Lower leg skin (tissue), 4 donors: ENCODE measurements around the gene THY1. TPM values are rescaled to one million over a fixed set of nuclear protein-coding genes. Genes with fewer than 3 reads are reported as not detected.

Experiments used
- DNase-seq, 2 donors: peaks; one replicate each; pipeline ENCODE4 v3.0.0-alpha.2; 2019; ENCODE audit warnings: low spot score in 2 of 2
- H3K4me3 ChIP-seq: fragments of 200-600 bp; sonication (generic); 2 replicates; pipeline ENCODE4 v1.5.1; 2017; ENCODE audit warnings: mild to moderate bottlenecking, low read depth; ENCODE audit not compliant: poor library complexity, severe bottlenecking
- CTCF ChIP-seq, 3 donors: fragments of 450-650 bp; IDR thresholded peaks; one replicate each; pipeline ENCODE4 v1.5.1; 2016; ENCODE audit warnings: antibody characterized with exemption in 3 of 3, mild to moderate bottlenecking in 3 of 3, moderate library complexity in 2 of 3
- POLR2A ChIP-seq, 2 donors: fragments of 450-650 bp; IDR thresholded peaks; one replicate each; pipeline ENCODE4 v1.6.1; 2016 to 2017; ENCODE audit warnings: antibody characterized with exemption in 2 of 2, mild to moderate bottlenecking in 1 of 2, moderate library complexity in 1 of 2
- WGBS, 2 donors: methylation state at CpG; one replicate each; pipeline ENCODE4 v1.1.5; 2018; 5-methylcytosine and 5-hydroxymethylcytosine counted together
- intact Hi-C: fragments of 100-400 bp; cut with DNase I; formaldehyde crosslinking; loops from one replicate; pipeline ENCODE4 v1.15.0; 2023; ENCODE audit warnings: low total_unique reads
- total RNA-seq, 4 donors: library from RNA; depleted of rRNA; stranded (reverse); fragments of >200 nt; gene quantifications; one replicate each; pipeline ENCODE4 v1.1.0, GENCODE V29; 2016

THY1 gene
- total RNA-seq, 4 donors from 2014 or later, result 0.52 to 15.3 (median 2.7) TPM

GRCh38 chr11:119431523-119431922 lies 8.6 kb upstream of the THY1 start:
- no peak overlapping the region for H3K4me3 ChIP-seq
- DNase-seq, result no peak
- 88 to 89% methylated on average over 7 of the region's 7 CpGs for WGBS, 2 donors
- no peak for TF ChIP-seq POLR2A (IDR thresholded peaks at IDR 0.05)
- TF ChIP-seq CTCF (IDR thresholded peaks at IDR 0.05), result no peak
- intact Hi-C loops, result no loop called here

- no peak for DNase-seq
- WGBS, 2 donors, result 68 to 79% methylated on average over 5 of the region's 5 CpGs
- intact Hi-C loops, result no loop called here
Measured at GRCh38 chr11:119427279-119427678, 4.3 kb upstream of the THY1 start.

GRCh38 chr11:119426142-119426541 lies 3.2 kb upstream of the THY1 start:
- WGBS, 2 donors, result 55 to 65% methylated on average over 4 of the region's 4 CpGs
- intact Hi-C loops, result no loop called here
- DNase-seq, result no peak
- no peak overlapping the region for H3K4me3 ChIP-seq
- TF ChIP-seq CTCF (IDR thresholded peaks at IDR 0.05) (no peak), POLR2A (IDR thresholded peaks at IDR 0.05) (no peak)

More at GRCh38 chr11:119427279-119427678, 4.3 kb upstream of the THY1 start:
- no peak overlapping the region for H3K4me3 ChIP-seq
- no peak for TF ChIP-seq CTCF (IDR thresholded peaks at IDR 0.05)
- TF ChIP-seq POLR2A (IDR thresholded peaks at IDR 0.05), result no peak

GRCh38 chr11:119424775-119425174 lies 1.8 kb upstream of the THY1 start:
- TF ChIP-seq POLR2A (IDR thresholded peaks at IDR 0.05), result no peak
- TF ChIP-seq CTCF (IDR thresholded peaks at IDR 0.05), result no peak
- intact Hi-C loops, result no loop called here
- DNase-seq, result no peak
- WGBS, 2 donors, result 91 to 94% methylated on average over 2 of the region's 2 CpGs
- H3K4me3 ChIP-seq, result no peak overlapping the region

GRCh38 chr11:119424276-119424675 lies 1.3 kb upstream of the THY1 start:
- DNase-seq, result no peak
- no peak for TF ChIP-seq CTCF (IDR thresholded peaks at IDR 0.05)
- TF ChIP-seq POLR2A (IDR thresholded peaks at IDR 0.05), result no peak
- 76 to 86% methylated on average over 3 of the region's 3 CpGs for WGBS, 2 donors

GRCh38 chr11:119423509-119424254 lies 710 bp upstream of the THY1 start:
- TF ChIP-seq CTCF (IDR thresholded peaks at IDR 0.05) (no peak), POLR2A (IDR thresholded peaks at IDR 0.05) (no peak)
- no peak for DNase-seq
- intact Hi-C loops, result no loop called here
- no peak overlapping the region for H3K4me3 ChIP-seq
- 48 to 54% methylated on average over 14 of the region's 14 CpGs for WGBS, 2 donors

More at GRCh38 chr11:119424276-119424675, 1.3 kb upstream of the THY1 start:
- intact Hi-C loops, result no loop called here
- no peak overlapping the region for H3K4me3 ChIP-seq
